NK-92 (cell line): ENCODE results near the gene VPREB1.
"Not testable (repeated sequence)": the region's sequence is repeated elsewhere in the genome, so short reads cannot be mapped to it uniquely, and the experiment has no call there.

Experiments used
- DNase-seq: peaks from one replicate; lab custom pipeline; 2025; ENCODE audit not compliant: unreplicated experiment; lab: John Stamatoyannopoulos, UW

The VPREB1 gene

GRCh38 chr22:22244316-22245250 is at the start of gene VPREB1:
VPREB1 (plus strand) TSS chr22:22244786; CDS start chr22:22244814, 28 bp downstream.
- DNase-seq: no peak

GRCh38 chr22:22194931-22195264 is 49.7 kb upstream of the VPREB1 start:
- no peak for DNase-seq

DNA sequence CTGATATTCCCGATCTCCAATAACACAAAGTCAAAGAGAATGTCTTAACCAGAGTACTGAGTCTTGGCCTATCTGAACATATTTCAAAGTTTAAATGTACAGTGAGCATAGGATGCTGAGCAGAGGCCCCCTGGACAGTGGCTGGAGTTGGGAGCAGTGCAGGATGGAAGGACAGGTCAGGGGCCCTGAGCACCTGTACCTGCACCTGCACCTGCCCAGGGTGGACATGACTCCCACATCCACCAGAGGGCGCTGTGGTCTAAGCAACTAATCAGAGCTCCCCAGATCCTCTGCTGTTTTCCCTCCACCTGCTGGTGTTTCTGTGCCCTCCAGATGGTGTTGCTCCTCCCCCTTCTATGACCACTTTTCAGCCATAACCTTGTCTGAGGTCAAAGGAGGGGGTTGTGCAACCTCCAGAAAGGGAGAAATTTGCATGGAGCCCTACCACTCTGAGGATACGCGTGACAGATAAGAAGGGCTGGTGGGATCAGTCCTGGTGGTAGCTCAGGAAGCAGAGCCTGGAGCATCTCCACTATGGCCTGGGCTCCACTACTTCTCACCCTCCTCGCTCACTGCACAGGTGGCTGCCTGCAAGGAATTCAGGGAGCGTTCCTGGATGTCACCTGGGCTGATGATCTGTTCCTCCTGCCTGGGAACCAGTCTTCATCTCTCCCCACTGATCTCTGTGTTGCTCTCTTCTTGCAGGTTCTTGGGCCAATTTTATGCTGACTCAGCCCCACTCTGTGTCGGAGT is 49.1 kb upstream of the VPREB1 start:
- DNase-seq: no peak

DNA sequence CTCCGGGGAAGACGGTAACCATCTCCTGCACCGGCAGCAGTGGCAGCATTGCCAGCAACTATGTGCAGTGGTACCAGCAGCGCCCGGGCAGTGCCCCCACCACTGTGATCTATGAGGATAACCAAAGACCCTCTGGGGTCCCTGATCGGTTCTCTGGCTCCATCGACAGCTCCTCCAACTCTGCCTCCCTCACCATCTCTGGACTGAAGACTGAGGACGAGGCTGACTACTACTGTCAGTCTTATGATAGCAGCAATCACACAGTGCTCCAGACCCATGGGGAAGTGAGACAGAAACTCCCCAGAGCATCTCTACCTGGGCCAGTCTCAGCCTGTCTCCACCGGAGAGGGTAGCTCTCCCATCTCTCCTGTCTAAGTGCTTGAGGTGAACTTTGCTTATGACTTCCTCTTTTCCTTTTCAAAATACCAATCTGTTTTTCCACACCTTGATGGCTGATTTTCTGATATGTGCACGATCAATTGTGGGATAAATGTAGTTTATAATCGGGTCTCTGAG is 48.5 kb upstream of the VPREB1 start:
- DNase-seq: no peak

DNA sequence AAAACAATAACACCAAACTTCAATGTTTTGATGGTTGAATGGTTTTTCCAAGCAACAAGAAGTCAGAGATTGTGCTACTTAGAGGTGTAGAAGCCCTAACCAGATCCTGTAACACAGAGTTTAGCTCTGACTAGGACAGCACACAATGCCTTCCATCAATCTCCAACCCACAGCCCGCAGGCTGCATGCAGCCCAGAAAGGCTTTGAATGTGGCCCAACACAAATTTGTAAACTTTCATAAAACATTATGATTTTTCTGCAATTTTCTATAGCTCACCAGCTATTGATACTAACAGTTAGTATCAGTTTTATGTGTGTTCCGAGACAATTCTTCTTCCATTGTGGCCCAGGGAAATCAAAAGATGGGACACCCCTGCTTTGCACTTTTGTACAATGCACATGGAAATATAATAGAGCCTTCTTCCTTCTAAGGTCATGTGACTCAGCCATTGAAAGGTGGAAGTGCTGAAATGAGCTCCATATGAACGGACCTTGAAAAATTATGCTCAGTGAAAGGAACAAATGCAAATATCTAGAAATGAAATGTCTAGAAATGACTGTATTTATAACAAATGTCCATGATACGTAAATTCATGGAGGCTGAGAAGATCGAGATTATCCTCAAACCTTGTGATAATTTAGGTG is 47.6 kb upstream of the VPREB1 start:
- no peak for DNase-seq

DNA sequence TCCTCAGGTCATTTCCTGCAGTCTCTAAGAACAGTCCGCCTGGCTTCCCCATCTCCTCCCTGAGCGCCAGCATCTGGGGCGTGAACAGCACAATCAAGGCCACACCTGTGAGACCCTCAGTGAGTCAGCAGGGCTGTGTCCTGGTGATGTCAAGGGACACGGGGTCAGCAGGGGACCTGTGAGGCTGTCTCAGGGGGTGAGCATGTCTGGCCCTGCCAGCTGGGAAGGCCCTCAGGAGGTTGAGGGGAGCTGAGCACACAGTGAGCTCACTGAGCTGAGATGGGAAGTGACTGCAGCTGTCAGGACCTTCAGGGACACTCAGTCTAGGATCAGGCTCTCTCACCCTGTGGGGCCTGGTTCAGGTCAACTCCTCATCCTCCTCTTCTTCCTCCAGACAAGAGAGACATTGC is 46.6 kb upstream of the VPREB1 start:
- DNase-seq: no peak

- DNase-seq: no peak
Measured at GRCh38 chr22:22198751-22199150, 45.8 kb upstream of the VPREB1 start.

GRCh38 chr22:22199634-22200033 is 45.0 kb upstream of the VPREB1 start:
- no peak for DNase-seq

DNA sequence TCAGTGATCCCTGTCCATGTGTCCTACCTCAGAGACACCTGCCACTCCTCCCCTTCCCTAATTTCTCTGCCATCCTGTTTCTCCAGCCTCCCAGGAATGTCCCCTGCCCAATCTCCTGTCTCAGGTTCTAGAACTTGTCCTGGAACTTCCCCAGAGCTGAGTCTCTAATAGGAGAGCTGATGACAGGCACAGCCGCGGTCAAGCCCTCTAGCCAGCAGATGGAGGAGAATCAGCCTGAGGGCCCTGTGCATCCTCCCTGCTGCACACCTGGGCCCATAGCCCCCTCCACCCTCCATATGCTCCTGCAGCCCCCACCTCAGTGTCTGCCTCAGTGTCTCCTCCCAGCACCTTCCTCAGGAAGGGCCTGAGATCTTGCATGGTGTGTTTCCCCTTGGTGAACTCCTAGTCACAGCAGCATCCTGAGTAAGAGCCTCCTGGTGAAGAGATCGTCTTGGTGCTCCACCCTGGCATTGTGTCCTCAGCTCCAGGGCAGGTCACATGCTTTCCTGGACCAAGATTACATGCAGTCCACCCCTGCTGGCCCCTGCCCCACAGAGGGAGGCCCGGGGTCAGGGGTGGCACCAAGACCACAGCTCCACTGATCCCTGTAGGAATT is 43.9 kb upstream of the VPREB1 start:
- DNase-seq: no peak

GRCh38 chr22:22201185-22201929 is 43.2 kb upstream of the VPREB1 start:
- no peak for DNase-seq

DNA sequence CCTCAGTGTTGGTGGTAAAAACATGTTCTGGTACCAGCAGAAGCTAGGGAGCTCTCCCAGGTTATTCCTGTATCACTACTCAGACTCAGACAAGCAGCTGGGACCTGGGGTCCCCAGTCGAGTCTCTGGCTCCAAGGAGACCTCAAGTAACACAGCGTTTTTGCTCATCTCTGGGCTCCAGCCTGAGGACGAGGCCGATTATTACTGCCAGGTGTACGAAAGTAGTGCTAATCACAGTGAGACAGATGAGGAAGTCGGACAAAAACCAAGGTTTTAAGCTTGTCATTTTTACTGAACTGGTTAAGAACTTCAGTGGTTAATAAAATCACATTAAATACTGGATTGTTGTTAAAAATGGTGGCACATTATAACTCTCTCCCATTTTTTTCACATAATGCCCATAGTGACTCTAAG is 42.6 kb upstream of the VPREB1 start:
- no peak for DNase-seq

- no peak for DNase-seq
Measured at GRCh38 chr22:22203048-22203971, 41.3 kb upstream of the VPREB1 start.

GRCh38 chr22:22207845-22208564 is 36.6 kb upstream of the VPREB1 start:
- DNase-seq: no peak

GRCh38 chr22:22208652-22209051 is 35.9 kb upstream of the VPREB1 start:
- no peak for DNase-seq

GRCh38 chr22:22209080-22209640 is 35.4 kb upstream of the VPREB1 start:
- DNase-seq: not testable (repeated sequence)

DNA sequence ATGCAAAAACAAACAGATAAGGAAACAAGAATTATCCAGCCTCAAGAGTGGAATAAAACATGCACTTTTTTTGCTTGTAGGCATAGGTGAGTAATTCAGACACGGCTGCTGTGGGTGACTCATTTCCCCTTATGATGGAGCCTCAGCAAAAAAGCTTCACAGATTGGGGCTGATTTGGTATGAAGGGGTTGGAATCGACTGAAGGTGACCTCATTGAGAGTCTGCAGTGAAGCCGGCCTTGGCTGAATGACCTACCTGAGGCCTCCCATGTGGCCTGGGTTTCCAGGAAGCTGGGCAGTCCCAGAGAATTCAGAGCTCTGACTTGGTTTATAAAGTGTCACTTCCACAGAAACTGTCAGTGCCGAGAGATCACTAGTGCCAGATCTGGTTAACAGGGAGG is 34.2 kb upstream of the VPREB1 start:
- DNase-seq: no peak

GRCh38 chr22:22210889-22211833 is 33.4 kb upstream of the VPREB1 start:
- DNase-seq: no peak
